Caki2 (cell line): Measurements from ENCODE around the gene MRPL12. TPM values are rescaled to one million over a fixed set of nuclear protein-coding genes. Genes with fewer than 3 reads are reported as not detected.

Experiments used
- DNase-seq: peaks from one replicate; pipeline ENCODE4 v3.0.0-alpha.2; 2015; ENCODE audit warnings: low read depth
- in situ Hi-C: cut with HindIII; loops from 2 replicates; pipeline ENCODE4 v1.10.0; 2016; ENCODE audit warnings: low sequenced_read_pairs, low pct_unique_long_range_greater_than_20kb, mixed read lengths
- total RNA-seq: library from RNA; depleted of rRNA; stranded (reverse); fragments of >200 nt; shearing (Covaris generic); gene quantifications from 2 replicates; pipeline ENCODE4 v1.2.3, GENCODE V29; 2014; ENCODE audit warnings: low replicate concordance

The MRPL12 gene
- total RNA-seq, 1 experiment from 2014 or later: 185 TPM

DNA sequence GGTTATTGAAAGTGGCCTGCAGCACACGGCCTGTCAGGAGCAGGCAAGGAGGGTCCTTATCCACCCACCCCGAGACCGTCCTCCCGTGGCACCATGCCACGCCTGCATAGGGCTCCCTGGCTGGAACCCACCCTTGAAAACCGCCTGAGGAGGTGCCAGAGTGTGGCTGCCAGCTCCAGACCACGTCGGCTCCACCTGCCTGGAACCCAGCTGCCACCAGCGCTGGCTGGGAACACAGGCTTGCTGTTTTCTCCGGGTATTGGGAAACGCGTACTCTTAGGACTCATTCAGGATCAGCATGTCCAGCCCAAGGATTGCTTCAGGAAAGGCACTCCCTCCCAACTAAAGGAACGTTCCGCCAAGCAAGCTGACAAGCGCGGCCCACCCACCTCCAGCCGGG is 26.3 kb upstream of the MRPL12 start:
- no peak for DNase-seq
- in situ Hi-C loops: no loop called here

DNA sequence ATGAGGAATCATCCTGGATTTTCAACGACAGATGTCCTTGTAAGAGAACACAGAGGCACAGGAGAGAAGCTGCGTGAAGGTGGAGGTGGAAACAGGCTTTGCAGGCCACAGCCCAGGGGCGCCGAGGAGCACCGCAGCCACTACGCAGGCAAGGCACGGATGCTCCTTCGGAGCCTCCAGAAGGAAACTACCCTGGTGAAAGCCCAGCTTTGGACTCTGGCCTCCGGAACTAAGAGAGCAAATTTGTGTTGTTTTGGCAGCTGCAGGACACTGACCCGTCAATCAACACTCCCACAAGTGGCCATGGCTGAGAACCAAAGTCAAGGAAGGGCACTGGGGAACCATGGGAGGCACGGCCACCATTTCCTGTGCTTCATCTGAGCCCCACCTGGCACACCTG is 23.0 kb upstream of the MRPL12 start:
- DNase-seq: no peak
- in situ Hi-C loops: no loop called here

DNA sequence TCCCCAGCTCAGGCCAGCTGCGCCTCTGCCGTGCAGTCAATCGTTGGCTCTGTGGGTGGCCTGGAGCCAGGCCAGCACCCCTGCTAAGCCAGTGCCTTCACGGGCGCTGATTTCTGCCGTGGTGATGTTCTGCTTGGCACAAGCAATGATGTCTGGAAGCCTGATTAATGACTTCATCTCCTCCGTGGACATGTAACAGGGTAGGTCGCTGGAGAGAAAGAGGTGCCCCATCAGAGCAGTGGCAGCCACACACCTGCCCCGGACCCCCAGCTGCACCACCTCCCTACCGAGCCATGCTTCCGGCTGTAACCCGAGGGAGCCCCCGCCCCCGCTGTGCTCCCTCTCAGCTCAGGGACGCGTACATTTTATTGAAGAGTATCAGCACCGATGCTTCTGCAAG is 21.5 kb upstream of the MRPL12 start:
- in situ Hi-C loops: no loop called here
- DNase-seq: peak; percentile 70

DNA sequence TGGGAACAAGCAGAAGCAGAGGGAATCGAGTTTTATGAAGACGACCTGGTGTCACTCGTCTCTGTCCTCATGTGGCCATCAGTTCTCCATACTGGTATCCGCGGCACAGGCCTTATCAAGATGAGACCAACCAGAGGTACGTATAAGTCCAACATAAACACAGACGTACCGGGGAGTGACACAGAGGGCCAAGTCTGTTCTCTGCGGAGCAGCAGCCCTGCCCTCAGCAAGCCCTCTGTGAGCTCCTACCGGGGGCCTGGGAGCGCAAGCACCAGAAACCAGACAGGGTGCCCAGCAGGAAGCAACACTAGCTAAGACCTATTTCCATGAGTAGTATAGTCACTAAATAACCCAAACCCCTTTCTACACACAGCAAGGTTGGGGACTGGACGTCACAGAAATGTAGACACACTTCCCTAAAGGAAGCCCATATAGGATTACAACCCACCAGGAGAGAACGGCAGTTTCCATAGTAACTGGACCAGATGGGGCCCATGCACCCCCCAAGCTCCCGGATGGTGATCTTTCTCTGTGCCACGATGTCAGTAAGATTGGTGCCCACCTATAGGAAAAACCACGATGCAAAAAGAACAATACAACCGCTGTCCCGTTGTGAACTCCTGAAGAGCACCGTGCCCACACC is 20.5 kb upstream of the MRPL12 start:
- DNase-seq: no peak
- in situ Hi-C loops: no loop called here

DNA sequence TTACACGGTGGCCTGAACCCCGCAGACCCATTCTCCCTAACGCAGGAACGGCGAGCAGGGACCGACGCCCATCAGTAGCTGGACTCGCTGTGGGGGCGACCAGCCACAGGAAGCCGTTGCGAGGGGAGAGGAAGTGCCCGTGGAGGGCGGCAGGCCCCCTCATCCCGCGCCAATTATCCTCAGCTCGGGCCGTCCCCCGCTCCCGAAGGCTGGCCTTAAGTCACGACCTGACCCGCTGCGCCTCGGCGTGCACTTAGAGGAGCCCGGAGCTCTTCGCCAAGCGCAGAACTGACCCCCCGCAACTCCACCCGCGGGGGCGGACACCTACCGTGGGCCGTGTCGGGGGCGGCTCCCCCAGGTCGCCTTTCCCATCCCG is 20.0 kb upstream of the MRPL12 start:
- no peak for DNase-seq
- in situ Hi-C loops: no loop called here

DNA sequence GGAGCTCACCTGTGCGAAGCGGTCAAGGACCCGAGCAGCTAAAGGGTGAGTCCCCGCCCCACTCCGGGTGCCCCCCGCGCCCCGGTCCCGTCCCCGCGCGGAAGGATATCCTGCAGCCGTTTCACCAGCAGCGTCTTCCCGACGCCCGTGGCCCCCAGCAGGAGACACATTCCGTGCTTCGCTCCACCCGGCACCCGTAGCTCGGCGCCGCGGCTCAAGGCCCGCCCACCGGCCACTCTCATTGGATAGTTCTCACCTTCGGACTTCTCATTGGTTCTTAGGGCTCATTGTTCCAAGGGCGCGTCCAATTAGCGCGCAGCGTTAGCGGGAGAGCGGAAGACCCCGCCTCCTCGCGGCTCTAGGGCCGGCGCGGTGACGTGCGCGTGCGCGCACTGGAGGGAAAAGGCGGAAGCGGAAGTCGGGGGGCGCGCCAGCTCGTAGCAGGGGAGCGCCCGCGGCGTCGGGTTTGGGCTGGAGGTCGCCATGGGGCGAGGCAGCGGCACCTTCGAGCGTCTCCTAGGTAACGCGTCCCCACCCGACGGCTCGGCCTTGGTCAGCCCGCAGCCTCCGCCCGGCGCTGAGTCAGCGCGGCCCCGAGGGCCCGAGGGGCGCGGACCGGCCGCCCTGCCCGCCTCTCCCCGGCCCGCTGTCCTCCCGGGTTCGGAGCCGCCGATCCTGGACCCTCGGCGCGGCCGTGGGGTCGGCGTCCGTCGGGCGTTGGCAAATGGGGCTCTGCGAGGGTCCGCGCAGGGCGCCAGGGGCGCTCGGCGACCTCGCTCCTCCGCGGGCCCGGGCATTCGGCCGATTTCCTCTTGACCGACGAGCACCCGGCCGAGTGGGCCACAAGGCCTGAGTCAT is 19.4 kb upstream of the MRPL12 start, which contains the start of the genes ARL16 and HGS:
ARL16 (minus strand) TSS at position 214 of the 858 bp plus-strand sequence; CDS start at position 170, 44 bp downstream.
HGS (plus strand) TSS at position 428 of the 858 bp plus-strand sequence; CDS start at position 484, 56 bp downstream.
- in situ Hi-C loops: no loop called here
- DNase-seq: peak; percentile 99

DNA sequence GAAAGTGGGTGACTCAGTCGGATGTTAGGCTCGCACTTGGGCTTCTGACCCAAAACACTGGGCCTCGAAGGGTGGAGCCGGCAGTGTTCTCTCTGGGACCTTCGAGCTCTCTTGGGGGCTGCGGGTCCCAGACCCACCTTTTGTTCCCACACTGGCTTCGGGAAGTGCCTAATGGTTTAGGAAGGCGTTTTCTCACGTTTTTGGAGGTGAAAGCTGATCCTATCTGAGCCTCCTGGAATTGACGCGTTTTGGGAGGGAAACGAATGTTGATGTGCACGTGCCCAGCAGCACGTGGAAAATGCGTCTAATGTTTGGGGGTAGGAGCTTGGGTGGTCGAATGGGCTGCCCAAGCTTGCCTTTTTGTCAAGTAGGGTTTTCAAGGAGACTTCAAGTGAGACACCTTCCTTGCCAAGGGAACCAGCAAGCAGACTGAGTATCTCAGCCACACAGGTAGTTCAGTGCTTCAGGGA is 18.7 kb upstream of the MRPL12 start:
- DNase-seq: no peak
- in situ Hi-C loops: no loop called here

DNA sequence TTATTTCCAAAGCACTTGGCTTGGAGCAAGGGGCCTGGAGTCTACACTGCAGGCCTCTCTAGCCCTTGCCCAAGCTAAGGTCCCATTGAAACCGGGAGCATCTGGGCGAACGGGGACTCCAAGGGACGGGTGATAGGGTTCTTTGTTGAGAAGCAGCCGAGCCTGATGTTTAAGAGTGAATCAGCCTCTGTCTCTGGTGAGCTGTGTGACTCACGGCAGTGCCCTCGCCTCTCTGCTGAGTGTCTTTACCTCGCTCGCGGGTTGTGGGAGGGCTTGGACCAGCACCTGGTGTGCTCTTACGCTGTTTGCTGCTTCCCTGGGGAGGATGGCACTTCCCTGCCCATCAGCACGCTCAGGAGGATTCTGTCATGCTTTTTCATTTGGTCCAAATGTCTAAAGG is 18.1 kb upstream of the MRPL12 start:
- peak; percentile 49 for DNase-seq
- in situ Hi-C loops: no loop called here

DNA sequence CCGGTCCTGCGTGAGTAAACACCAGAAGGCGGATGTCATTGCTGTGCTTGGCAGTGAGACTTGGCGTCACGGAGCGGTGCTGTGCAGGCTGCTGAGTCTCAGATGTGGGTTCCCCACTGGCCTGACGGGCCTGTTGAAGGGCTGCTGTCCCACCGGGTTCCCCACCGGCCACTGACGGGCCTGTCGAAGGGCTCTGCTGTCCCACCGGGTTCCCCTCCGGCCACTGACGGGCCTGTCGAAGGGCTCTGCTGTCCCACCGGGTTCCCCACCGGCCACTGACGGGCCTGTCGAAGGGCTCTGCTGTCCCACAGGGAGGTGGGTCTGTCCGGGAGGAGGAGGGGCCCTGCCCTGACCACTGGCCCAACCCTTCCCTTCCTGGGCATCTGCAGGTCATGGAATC is 16.6 kb upstream of the MRPL12 start:
- in situ Hi-C loops: no loop called here
- DNase-seq: no peak

DNA sequence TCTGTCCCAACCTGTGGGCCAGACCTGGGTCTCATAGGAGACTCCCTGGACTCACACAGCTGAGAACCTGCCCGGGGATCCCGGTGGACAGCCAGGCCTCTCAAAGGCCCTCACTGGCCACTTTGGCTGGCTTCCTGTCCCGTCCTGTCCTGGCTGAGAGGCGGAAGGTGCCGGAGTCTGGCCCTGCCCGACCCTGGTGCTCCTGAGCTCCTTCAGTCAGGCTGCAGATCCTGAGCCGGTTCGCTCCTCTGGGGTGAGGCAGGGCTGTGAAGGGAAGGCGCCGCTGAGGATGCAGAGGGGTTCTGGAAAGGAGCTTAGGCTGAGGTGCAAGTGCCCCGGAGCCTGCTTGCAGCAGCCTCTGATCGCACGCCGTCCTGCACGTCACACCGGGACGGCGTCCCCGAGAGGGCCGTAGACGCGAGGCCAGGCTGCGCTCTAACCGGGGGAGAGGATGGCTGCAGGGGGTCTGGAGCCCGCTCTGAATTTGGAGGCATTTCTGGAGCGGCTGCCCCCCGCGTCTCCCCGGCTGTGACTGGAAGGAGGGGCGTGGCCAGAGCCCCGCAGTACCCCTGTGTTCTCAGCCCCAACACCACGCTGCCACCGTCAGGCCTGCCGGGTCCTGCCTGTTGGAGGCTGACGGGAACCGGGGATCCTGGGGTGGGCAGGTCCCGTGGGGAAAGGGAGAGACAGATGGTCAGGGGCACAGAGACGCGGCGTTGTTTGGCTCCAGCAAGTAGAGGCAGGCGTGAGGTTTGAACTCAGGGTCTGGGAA is 15.2 kb upstream of the MRPL12 start:
- in situ Hi-C loops: no loop called here
- DNase-seq: no peak

DNA sequence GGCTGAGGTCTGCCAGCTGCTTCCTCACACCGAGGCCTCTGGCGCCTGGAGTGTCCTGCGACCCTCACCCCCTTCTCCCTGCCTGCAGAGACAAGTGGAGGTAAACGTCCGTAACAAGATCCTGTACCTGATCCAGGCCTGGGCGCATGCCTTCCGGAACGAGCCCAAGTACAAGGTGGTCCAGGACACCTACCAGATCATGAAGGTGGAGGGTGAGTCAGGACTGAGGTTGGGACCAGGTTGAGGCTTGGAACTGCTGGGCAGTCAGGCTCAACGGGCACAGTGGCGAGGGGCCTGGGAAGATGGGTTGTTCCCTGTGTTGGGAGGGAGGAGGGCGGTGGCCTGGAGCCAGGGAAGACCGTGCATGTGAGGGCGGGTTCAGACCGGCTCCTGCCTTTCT is 14.6 kb upstream of the MRPL12 start:
- in situ Hi-C loops: no loop called here
- no peak for DNase-seq

DNA sequence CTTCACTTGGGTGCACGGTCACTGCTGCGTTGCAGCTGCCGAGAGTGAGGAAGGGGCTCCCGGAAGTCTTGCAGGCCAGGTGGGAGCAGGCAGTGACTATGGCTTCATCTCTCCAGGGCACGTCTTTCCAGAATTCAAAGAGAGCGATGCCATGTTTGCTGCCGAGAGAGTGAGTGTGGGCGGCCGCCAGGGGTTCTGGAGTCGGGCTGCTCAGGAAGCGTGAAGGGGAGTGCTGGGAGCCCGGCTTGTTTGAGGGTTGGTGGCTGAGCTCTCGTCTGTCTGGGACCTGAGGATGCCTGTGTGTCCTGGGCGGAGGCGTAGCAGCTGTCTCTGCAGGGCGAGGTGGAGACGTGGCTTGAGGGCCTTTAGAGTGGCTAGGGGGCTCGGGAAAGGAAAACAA is 13.1 kb upstream of the MRPL12 start:
- in situ Hi-C loops: no loop called here
- no peak for DNase-seq

DNA sequence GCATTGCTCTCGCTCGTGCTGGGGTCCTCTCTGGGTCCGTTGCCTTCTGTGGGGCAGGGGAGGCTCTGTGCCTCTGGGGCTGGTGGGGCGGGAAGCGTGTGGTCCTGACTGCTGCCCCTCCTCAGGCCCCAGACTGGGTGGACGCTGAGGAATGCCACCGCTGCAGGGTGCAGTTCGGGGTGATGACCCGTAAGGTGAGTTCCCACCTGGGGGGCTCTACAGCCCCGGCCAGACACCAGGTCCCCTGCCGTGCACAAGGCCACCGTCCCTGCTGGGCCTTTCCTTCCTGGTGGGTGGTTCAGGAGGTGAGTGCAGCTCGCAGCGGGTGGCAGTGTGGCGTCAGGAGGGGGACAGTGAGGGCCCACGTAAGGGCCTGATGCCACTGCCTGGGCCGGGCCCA is 12.6 kb upstream of the MRPL12 start:
- no peak for DNase-seq
- in situ Hi-C loops: no loop called here

DNA sequence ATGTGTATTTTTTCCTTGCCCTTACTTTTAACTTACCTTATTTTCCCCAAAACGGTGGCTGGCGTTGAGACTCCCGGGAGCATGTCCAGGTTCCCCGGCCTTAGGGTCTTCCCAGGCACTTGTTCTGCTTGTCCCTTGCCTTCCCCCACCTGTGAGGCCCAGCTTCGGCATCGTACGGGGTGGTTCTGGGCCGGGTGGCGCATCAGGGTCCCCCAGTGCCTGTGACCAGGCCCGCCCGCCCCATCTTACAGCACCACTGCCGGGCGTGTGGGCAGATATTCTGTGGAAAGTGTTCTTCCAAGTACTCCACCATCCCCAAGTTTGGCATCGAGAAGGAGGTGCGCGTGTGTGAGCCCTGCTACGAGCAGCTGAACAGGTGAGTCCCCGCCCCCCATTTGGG is 12.0 kb upstream of the MRPL12 start:
- no peak for DNase-seq
- in situ Hi-C loops: no loop called here

DNA sequence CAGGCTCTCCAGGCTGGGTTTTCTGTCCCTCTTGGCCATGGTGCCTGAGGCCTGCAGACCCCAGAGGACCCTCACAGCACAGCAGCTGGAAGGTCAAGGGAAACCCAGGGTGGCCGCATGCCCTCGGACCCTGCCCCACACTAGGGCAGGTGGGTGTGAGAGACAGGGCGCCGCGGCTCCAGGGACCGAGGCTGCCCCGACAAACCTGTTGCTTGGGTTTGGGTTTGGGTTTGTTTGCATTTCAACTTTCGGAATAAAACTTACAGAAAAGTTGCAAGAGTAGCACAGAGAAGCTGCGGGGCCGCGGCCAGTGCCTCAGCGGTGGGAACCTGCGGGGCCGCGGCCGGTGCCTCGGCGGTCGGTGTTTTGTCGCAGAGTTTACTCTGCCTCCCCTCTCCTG is 11.6 kb upstream of the MRPL12 start:
- in situ Hi-C loops: no loop called here
- DNase-seq: no peak

DNA sequence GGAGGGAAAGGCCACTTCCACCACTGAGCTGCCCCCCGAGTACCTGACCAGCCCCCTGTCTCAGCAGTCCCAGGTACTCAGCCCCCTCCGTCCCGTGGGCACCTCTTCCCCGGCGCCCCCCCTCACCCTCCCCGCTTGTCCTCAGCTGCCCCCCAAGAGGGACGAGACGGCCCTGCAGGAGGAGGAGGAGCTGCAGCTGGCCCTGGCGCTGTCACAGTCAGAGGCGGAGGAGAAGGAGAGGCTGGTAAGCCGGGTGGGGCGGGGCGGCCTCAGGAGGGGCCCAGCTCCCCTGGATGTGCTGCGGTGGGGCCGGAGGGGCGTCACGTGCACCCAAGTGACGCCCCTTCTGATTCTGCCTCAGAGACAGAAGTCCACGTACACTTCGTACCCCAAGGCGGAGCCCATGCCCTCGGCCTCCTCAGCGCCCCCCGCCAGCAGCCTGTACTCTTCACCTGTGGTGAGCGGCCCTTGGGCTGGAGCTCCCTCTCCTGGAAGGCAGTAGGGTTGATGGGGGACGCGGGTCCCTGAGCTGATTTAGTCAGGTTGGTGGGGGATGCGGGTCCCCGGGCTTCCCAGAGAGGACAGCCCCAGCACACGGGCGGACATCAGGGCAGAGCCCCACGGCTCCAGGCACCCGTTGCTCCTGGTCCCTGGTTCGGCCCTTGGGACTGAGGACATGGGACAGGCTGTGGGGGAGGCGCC is 9.5 kb upstream of the MRPL12 start:
- in situ Hi-C loops: no loop called here
- no peak for DNase-seq

DNA sequence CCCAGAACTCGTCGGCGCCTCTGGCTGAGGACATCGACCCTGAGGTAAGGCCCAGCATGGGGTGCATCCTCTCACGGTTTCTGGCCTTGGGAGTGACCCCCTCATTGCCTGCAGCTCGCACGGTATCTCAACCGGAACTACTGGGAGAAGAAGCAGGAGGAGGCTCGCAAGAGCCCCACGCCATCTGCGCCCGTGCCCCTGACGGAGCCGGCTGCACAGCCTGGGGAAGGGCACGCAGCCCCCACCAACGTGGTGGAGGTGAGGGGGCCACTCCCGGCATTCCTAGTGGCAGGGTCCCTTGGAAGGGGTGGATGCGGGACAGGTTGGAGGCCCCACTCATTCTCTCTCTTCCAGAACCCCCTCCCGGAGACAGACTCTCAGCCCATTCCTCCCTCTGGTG is 8.4 kb upstream of the MRPL12 start:
- in situ Hi-C loops: no loop called here
- DNase-seq: no peak

DNA sequence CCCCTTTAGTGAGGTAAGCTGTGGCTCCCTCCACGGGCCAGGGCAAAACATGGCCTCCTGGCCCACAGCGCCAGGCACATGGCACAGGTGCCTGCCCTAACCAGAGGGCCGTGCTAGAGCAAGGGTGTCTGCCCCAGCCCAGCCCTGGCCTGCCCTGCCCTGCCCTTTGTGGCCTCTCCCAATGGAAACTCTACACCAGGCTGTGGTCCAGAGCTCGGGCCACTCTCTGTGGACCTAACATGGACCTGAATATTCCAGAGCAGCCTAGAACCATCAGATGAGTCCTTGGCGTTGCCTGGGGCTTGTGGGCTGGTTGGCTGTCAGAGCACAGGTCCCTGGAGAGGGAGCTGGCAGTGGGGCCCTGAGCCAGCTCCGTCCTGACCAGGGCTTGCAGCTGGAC is 8.0 kb upstream of the MRPL12 start:
- no peak for DNase-seq
- in situ Hi-C loops: no loop called here
